ENCODE measurements around the gene ZNF70. TPM values are rescaled to one million over a fixed set of nuclear protein-coding genes. Genes with fewer than 3 reads are reported as not detected.

ZNF70 gene
- total RNA-seq, 1 donor from 2014 or later, result 3.9 TPM

- peaks cover 36% of the 10 kb centered on the region for H3K4me1 Mint-ChIP-seq
- H3K27ac Mint-ChIP-seq, result peak overlapping the region; percentile 87
- H3K79me2 ChIP-seq (ENCODE audit: low read depth), result no peaks in the 10 kb centered on the region
- H3K27ac ChIP-seq, result no peak overlapping the region
- no peak overlapping the region for H3K4me3 Mint-ChIP-seq
- H2AFZ ChIP-seq (replicated peaks), result no peak overlapping the region
- no peak overlapping the region for H3K4me3 ChIP-seq
- H3K27me3 ChIP-seq, result peaks cover 22% of the 10 kb centered on the region
- no peak for DNase-seq (ENCODE audit: low spot score)
- H3K36me3 Mint-ChIP-seq, result no peaks in the 10 kb centered on the region
- no peaks in the 10 kb centered on the region for H3K36me3 ChIP-seq
- no peak overlapping the region for H3K9ac ChIP-seq
- TF ChIP-seq EZH2phosphoT487 (IDR thresholded peaks at IDR 0.05), result no peak
- TF ChIP-seq EZH2 (IDR thresholded peaks at IDR 0.05), result no peak
- TF ChIP-seq CTCF (IDR thresholded peaks at IDR 0.05), result no peak
- no peaks in the 10 kb centered on the region for H3K9me3 Mint-ChIP-seq
- H3K9me3 ChIP-seq (ENCODE audit: low read depth), result no peaks in the 10 kb centered on the region
- H3K4me1 ChIP-seq, result peaks cover 19% of the 10 kb centered on the region
- peaks cover 41% of the 10 kb centered on the region for H3F3A ChIP-seq (ENCODE audit: low read depth)
- H3K4me2 ChIP-seq, result no peak overlapping the region
- no peaks in the 10 kb centered on the region for H4K20me1 ChIP-seq (ENCODE audit: low read depth)
- H3K27me3 Mint-ChIP-seq (ENCODE audit: insufficient read depth, low read depth), result peaks cover 3% of the 10 kb centered on the region
Observed at GRCh38 chr22:23764899-23765881, 14.3 kb upstream of the ZNF70 start.

DNA sequence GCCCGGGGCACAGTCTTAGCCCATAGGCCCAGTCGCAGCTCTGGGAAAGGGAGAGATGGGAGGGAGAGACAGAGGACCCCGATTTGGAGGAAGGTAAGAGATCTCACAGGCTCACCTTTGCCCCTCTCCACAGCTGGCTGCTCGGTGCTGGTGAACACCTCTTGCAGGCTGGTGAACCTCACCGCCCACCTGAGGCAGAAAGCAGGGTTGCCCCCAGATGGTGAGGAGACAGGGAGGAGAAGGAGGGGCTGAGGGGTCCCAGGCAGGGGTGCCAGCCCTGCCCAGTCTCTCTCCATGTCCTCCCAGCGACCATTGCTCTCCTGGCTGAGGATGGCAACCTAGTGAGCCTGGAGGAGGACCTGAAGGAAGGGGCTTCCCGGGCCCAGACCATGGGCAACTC is 13.0 kb upstream of the ZNF70 start:
- Histone ChIP-seq H2AFZ (replicated peaks) (peak overlapping the region; percentile 18), H3K79me2 (ENCODE audit: low read depth) (no peaks in the 10 kb centered on the region), H3K36me3 (no peaks in the 10 kb centered on the region), H3F3A (ENCODE audit: low read depth) (peaks cover 29% of the 10 kb centered on the region), H3K9me3 (ENCODE audit: low read depth) (no peaks in the 10 kb centered on the region), H4K20me1 (ENCODE audit: low read depth) (no peaks in the 10 kb centered on the region), H3K4me2 (peak overlapping the region; percentile 63), H3K27ac (no peak overlapping the region), H3K4me1 (peaks cover 19% of the 10 kb centered on the region), H3K27me3 (peaks cover 9% of the 10 kb centered on the region), H3K4me3 (no peak overlapping the region), H3K9ac (no peak overlapping the region)
- Mint-ChIP-seq H3K27me3 (ENCODE audit: insufficient read depth, low read depth) (peaks cover 7% of the 10 kb centered on the region), H3K4me3 (no peak overlapping the region), H3K9me3 (no peaks in the 10 kb centered on the region), H3K4me1 (peaks cover 29% of the 10 kb centered on the region), H3K36me3 (no peaks in the 10 kb centered on the region), H3K27ac (no peak overlapping the region)
- DNase-seq (ENCODE audit: low spot score), result no peak
- no peak for TF ChIP-seq EZH2 (IDR thresholded peaks at IDR 0.05)
- TF ChIP-seq CTCF (IDR thresholded peaks at IDR 0.05), result no peak
- no peak for TF ChIP-seq EZH2phosphoT487 (IDR thresholded peaks at IDR 0.05)

- no peak overlapping the region for H3K4me3 Mint-ChIP-seq
- H3K4me2 ChIP-seq, result peak overlapping the region; percentile 63
- peaks cover 19% of the 10 kb centered on the region for H3K4me1 ChIP-seq
- no peaks in the 10 kb centered on the region for H3K36me3 ChIP-seq
- no peak for TF ChIP-seq EZH2phosphoT487 (IDR thresholded peaks at IDR 0.05)
- TF ChIP-seq CTCF (IDR thresholded peaks at IDR 0.05), result no peak
- no peak for TF ChIP-seq EZH2 (IDR thresholded peaks at IDR 0.05)
- H3K9me3 Mint-ChIP-seq, result no peaks in the 10 kb centered on the region
- H3K36me3 Mint-ChIP-seq, result no peaks in the 10 kb centered on the region
- no peak overlapping the region for H3K27ac Mint-ChIP-seq
- peaks cover 4% of the 10 kb centered on the region for H3K27me3 Mint-ChIP-seq (ENCODE audit: insufficient read depth, low read depth)
- H3K27ac ChIP-seq, result no peak overlapping the region
- no peaks in the 10 kb centered on the region for H4K20me1 ChIP-seq (ENCODE audit: low read depth)
- H3K4me3 ChIP-seq, result no peak overlapping the region
- peaks cover 5% of the 10 kb centered on the region for H3K27me3 ChIP-seq
- H3F3A ChIP-seq (ENCODE audit: low read depth), result peaks cover 27% of the 10 kb centered on the region
- H3K9ac ChIP-seq, result no peak overlapping the region
- peak; percentile 45 for DNase-seq (ENCODE audit: low spot score)
- H2AFZ ChIP-seq (replicated peaks), result peak overlapping the region; percentile 18
- H3K4me1 Mint-ChIP-seq, result peaks cover 29% of the 10 kb centered on the region
- H3K79me2 ChIP-seq (ENCODE audit: low read depth), result no peaks in the 10 kb centered on the region
- no peaks in the 10 kb centered on the region for H3K9me3 ChIP-seq (ENCODE audit: low read depth)
Observed at GRCh38 chr22:23763579-23763945, 12.7 kb upstream of the ZNF70 start.

Measured in neural progenitor cell (in vitro differentiated cells).